Astrocyte (in vitro differentiated cells and primary cell): Measurements from ENCODE around the gene PHYKPL. TPM values are rescaled to one million over a fixed set of nuclear protein-coding genes. Genes with fewer than 3 reads are reported as not detected.

ENCODE experiments used
- DNase-seq: peaks from one replicate; pipeline ENCODE4 v3.0.0-alpha.2; 2010; ENCODE audit warnings: low read depth
- FAIRE-seq: peaks from 2 replicates; lab custom pipeline; 2011; peaks lifted over from hg19 to GRCh38; lab: Jason Lieb, UNC
- H2AFZ ChIP-seq: 2 replicates; pipeline ENCODE4 v1.6.0; 2012; ENCODE audit warnings: low read depth, low read length, inconsistent platforms
- H3K27ac ChIP-seq: 2 replicates; pipeline ENCODE4 v1.5.1; 2011; ENCODE audit warnings: low read depth, low read length, inconsistent platforms
- H3K27me3 ChIP-seq: 2 replicates; pipeline ENCODE4 v1.6.0; 2011; ENCODE audit warnings: low read length, inconsistent platforms; ENCODE audit not compliant: insufficient read depth
- H3K36me3 ChIP-seq: 2 replicates; pipeline ENCODE4 v1.5.1; 2011; ENCODE audit warnings: low read length, inconsistent platforms; ENCODE audit not compliant: insufficient read depth
- H3K4me1 ChIP-seq: 2 replicates; pipeline ENCODE4 v1.5.1; 2011; ENCODE audit warnings: low read length, inconsistent platforms; ENCODE audit not compliant: insufficient read depth
- H3K4me2 ChIP-seq: 2 replicates; pipeline ENCODE4 v1.6.0; 2012; ENCODE audit warnings: low read length, inconsistent platforms
- H3K4me3 ChIP-seq: 2 replicates; pipeline ENCODE4 v1.5.1; 2011; ENCODE audit warnings: low read depth, mild to moderate bottlenecking, low read length, inconsistent platforms; ENCODE audit not compliant: insufficient read depth
- H3K79me2 ChIP-seq: 2 replicates; pipeline ENCODE4 v1.6.0; 2012; ENCODE audit warnings: mild to moderate bottlenecking, low read length, inconsistent platforms; ENCODE audit not compliant: insufficient read depth
- H3K9ac ChIP-seq: 2 replicates; pipeline ENCODE4 v1.6.0; 2012; ENCODE audit warnings: mild to moderate bottlenecking, low read length, inconsistent platforms
- H3K9me3 ChIP-seq: 2 replicates; pipeline ENCODE4 v1.5.1; 2012; ENCODE audit warnings: low read depth, mild to moderate bottlenecking, low read length, inconsistent platforms; ENCODE audit not compliant: insufficient read depth
- H4K20me1 ChIP-seq: 2 replicates; pipeline ENCODE4 v1.6.0; 2012; ENCODE audit warnings: low read length, inconsistent platforms; ENCODE audit not compliant: insufficient read depth
- H3K27ac Mint-ChIP-seq: one replicate; pipeline ENCODE4 v1.8.0; 2021; ENCODE audit warnings: mild to moderate bottlenecking, mixed read lengths; ENCODE audit not compliant: unreplicated experiment
- H3K27me3 Mint-ChIP-seq: one replicate; pipeline ENCODE4 v1.8.0; 2021; ENCODE audit warnings: low read depth, mixed read lengths; ENCODE audit not compliant: unreplicated experiment
- H3K36me3 Mint-ChIP-seq: one replicate; pipeline ENCODE4 v1.8.0; 2021; ENCODE audit warnings: low read depth, mixed read lengths; ENCODE audit not compliant: unreplicated experiment
- H3K4me1 Mint-ChIP-seq: one replicate; pipeline ENCODE4 v1.8.0; 2021; ENCODE audit warnings: low read depth, mixed read lengths; ENCODE audit not compliant: unreplicated experiment
- H3K4me3 Mint-ChIP-seq: one replicate; pipeline ENCODE4 v1.8.0; 2021; ENCODE audit warnings: mild to moderate bottlenecking, moderate library complexity, mixed read lengths; ENCODE audit not compliant: unreplicated experiment
- H3K9me3 Mint-ChIP-seq: one replicate; pipeline ENCODE4 v1.8.0; 2021; ENCODE audit warnings: mild to moderate bottlenecking, mixed read lengths; ENCODE audit not compliant: unreplicated experiment
- CTCF ChIP-seq: IDR thresholded peaks from 2 replicates; pipeline ENCODE4 v1.5.1; 2011; ENCODE audit warnings: low read depth, mild to moderate bottlenecking, inconsistent platforms, low read length, moderate library complexity; ENCODE audit not compliant: insufficient read depth
- EZH2 ChIP-seq: IDR thresholded peaks from 2 replicates; pipeline ENCODE4 v1.6.1; 2012; ENCODE audit warnings: mild to moderate bottlenecking, low read length, inconsistent platforms; ENCODE audit not compliant: insufficient read depth
- total RNA-seq: library from RNA; stranded (reverse); gene quantifications from 2 replicates; pipeline ENCODE4 v1.2.1, GENCODE V29; 2021

The PHYKPL gene
- total RNA-seq, 1 donor from 2014 or later: 26.5 TPM

DNA sequence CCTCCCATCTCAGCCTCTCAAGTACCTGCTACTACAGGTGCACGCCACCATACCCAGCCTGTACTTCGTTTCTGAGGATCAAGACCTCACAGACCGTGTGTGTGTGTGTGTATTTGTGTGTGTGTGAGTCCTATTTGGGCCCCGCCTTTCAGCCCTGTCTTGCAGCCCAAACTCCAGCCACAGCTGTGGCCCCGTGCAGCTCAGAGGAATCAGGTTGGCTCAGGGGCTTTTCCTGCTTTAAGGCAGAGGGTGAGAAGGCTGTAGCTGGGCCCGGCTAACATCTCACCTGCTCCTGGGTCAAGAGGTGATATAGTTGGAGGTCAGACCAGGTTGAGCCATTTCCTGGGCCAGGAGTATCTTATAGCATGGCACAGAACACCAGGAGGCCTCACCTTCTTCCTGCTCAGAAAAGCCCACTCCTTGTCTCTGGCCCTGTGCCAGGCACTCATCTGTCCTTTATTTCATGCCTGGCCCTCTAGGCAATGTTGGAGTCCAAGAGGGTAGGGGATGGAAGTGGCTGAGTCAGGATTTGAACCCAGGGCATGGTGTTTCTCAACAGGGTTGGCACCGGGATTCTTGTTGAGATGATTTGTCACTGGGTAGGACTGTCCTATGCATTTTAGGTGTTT, 1.6 kb upstream of the PHYKPL start:
- H3K9me3 Mint-ChIP-seq: peaks cover 2% of the 10 kb centered on the region
- Histone ChIP-seq H3K4me1 (peaks cover 22% of the 10 kb centered on the region), H3K27me3 (no peaks in the 10 kb centered on the region), H3K9me3 (no peaks in the 10 kb centered on the region), H3K4me2 (no peak overlapping the region), H3K36me3 (no peaks in the 10 kb centered on the region), H3K9ac (no peak overlapping the region), H3K79me2 (peaks cover 29% of the 10 kb centered on the region), H2AFZ (no peak overlapping the region), H3K27ac (no peak overlapping the region), H3K4me3 (no peak overlapping the region), H4K20me1 (peaks cover 21% of the 10 kb centered on the region)
- no peak overlapping the region for H3K27ac Mint-ChIP-seq
- H3K36me3 Mint-ChIP-seq: peaks cover 14% of the 10 kb centered on the region
- DNase-seq: no peak
- H3K4me1 Mint-ChIP-seq: peaks cover 13% of the 10 kb centered on the region
- H3K4me3 Mint-ChIP-seq: no peak overlapping the region
- H3K27me3 Mint-ChIP-seq: peaks cover 2% of the 10 kb centered on the region
- FAIRE-seq: no peak
- TF ChIP-seq EZH2 (no peak), CTCF (no peak)

GRCh38 chr5:178232920-178233429, 373 bp upstream of the PHYKPL start:
- Histone ChIP-seq H3K9ac (peak overlapping the region; percentile 86), H3K27me3 (no peaks in the 10 kb centered on the region), H3K79me2 (peaks cover 37% of the 10 kb centered on the region), H4K20me1 (peaks cover 29% of the 10 kb centered on the region), H3K4me2 (peak overlapping the region; percentile 97), H3K36me3 (peaks cover 9% of the 10 kb centered on the region), H3K4me3 (peak overlapping the region; percentile 83), H2AFZ (peak overlapping the region; percentile 93), H3K4me1 (peaks cover 22% of the 10 kb centered on the region), H3K27ac (peak overlapping the region; percentile 68), H3K9me3 (no peaks in the 10 kb centered on the region)
- Mint-ChIP-seq H3K36me3 (peaks cover 18% of the 10 kb centered on the region), H3K27me3 (no peaks in the 10 kb centered on the region), H3K4me1 (peaks cover 13% of the 10 kb centered on the region), H3K9me3 (peaks cover 2% of the 10 kb centered on the region), H3K4me3 (peak overlapping the region; percentile 77), H3K27ac (peak overlapping the region; percentile 62)
- FAIRE-seq: no peak
- no peak for DNase-seq
- TF ChIP-seq CTCF: no peak
- no peak for TF ChIP-seq EZH2

DNA sequence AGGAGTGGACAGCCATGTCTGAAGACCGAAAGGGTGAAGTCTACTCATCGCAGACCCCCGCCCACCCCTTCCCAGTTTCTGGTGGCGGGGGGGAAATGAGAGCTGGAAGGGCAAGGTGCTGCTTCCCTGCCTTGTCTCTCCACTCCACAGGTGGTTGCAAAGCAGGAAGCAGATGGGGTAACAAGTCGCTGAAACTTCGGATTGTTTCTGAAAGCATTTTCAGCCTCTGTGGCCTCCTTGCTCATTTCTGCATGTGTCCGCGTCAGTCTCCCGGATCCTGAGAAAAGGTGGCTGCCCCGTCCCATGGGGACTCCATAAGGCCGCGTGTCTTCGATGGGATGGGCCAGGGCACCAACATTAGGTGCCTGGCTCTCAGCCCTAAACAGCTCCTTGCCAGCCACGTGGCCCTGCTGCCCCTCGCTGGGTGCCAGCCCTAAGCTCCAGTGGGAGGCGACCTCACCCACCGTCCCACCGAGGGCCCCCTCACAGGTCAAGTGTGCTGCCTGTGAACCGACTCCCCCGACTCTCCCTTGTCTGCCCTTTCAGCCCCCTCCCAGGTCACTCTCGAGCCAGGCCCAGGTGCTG, 971 bp downstream of the PHYKPL start:
- Histone ChIP-seq H3K9me3 (peaks cover 8% of the 10 kb centered on the region), H3K4me3 (peak overlapping the region; percentile 83), H3K4me2 (peak overlapping the region; percentile 97), H3K36me3 (peaks cover 15% of the 10 kb centered on the region), H3K9ac (peak overlapping the region; percentile 86), H2AFZ (peak overlapping the region; percentile 93), H3K79me2 (peaks cover 40% of the 10 kb centered on the region), H3K4me1 (peaks cover 26% of the 10 kb centered on the region), H3K27me3 (no peaks in the 10 kb centered on the region), H4K20me1 (peaks cover 41% of the 10 kb centered on the region), H3K27ac (peak overlapping the region; percentile 68)
- peaks cover 18% of the 10 kb centered on the region for H3K4me1 Mint-ChIP-seq
- peaks cover 31% of the 10 kb centered on the region for H3K36me3 Mint-ChIP-seq
- peak overlapping the region; percentile 43 for H3K27ac Mint-ChIP-seq
- DNase-seq (no peak), FAIRE-seq (no peak)
- peak overlapping the region; percentile 80 for H3K4me3 Mint-ChIP-seq
- peaks cover 9% of the 10 kb centered on the region for H3K9me3 Mint-ChIP-seq
- TF ChIP-seq CTCF (no peak), EZH2 (no peak)
- no peaks in the 10 kb centered on the region for H3K27me3 Mint-ChIP-seq
